Gastroesophageal sphincter (tissue), 3 donors: ENCODE measurements around the gene DZIP3.

Experiments used
- CTCF ChIP-seq, 4 experiments: fragments of 200-600 bp in 2 of 4; fragments of 450-650 bp in 2 of 4; sonication (generic) in 1 of 4; IDR thresholded peaks; one replicate each; pipeline ENCODE4 v1.5.1; 2017 to 2019; ENCODE audit warnings: antibody characterized with exemption in 4 of 4, mild to moderate bottlenecking in 2 of 4, moderate library complexity in 2 of 4
- POLR2A ChIP-seq, 2 donors: fragments of 450-650 bp; IDR thresholded peaks; one replicate each; pipeline ENCODE4 v1.6.1; 2017; ENCODE audit warnings: antibody characterized with exemption in 2 of 2, mild to moderate bottlenecking in 2 of 2, moderate library complexity in 1 of 2
- POLR2AphosphoS5 ChIP-seq: sonication (generic); formaldehyde crosslinking; IDR thresholded peaks from one replicate; pipeline ENCODE4 v1.6.1; 2017; ENCODE audit warnings: antibody characterized with exemption

- no peak for TF ChIP-seq CTCF (IDR thresholded peaks at IDR 0.05)
- TF ChIP-seq POLR2A (IDR thresholded peaks at IDR 0.05) = no peak
- no peak for TF ChIP-seq POLR2AphosphoS5
Observed at GRCh38 chr3:108569336-108569735, 20.2 kb upstream of the DZIP3 start.
